A375 (cell line): ENCODE data around the gene C2CD5. TPM values are rescaled to one million over a fixed set of nuclear protein-coding genes. Genes with fewer than 3 reads are reported as not detected.

Experiments used
- total RNA-seq: library from RNA; depleted of rRNA; stranded (reverse); fragments of >200 nt; shearing (Covaris generic); gene quantifications from 2 replicates; pipeline ENCODE4 v1.2.3, GENCODE V29; 2014; rRNA removed

C2CD5 gene, protein sequence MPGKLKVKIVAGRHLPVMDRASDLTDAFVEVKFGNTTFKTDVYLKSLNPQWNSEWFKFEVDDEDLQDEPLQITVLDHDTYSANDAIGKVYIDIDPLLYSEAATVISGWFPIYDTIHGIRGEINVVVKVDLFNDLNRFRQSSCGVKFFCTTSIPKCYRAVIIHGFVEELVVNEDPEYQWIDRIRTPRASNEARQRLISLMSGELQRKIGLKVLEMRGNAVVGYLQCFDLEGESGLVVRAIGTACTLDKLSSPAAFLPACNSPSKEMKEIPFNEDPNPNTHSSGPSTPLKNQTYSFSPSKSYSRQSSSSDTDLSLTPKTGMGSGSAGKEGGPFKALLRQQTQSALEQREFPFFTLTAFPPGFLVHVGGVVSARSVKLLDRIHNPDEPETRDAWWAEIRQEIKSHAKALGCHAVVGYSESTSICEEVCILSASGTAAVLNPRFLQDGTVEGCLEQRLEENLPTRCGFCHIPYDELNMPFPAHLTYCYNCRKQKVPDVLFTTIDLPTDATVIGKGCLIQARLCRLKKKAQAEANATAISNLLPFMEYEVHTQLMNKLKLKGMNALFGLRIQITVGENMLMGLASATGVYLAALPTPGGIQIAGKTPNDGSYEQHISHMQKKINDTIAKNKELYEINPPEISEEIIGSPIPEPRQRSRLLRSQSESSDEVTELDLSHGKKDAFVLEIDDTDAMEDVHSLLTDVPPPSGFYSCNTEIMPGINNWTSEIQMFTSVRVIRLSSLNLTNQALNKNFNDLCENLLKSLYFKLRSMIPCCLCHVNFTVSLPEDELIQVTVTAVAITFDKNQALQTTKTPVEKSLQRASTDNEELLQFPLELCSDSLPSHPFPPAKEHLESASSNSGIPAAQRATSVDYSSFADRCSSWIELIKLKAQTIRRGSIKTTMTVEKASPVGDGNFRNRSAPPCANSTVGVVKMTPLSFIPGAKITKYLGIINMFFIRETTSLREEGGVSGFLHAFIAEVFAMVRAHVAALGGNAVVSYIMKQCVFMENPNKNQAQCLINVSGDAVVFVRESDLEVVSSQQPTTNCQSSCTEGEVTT
- 10.3 and 12.8 TPM in 2 replicates for total RNA-seq

DNA sequence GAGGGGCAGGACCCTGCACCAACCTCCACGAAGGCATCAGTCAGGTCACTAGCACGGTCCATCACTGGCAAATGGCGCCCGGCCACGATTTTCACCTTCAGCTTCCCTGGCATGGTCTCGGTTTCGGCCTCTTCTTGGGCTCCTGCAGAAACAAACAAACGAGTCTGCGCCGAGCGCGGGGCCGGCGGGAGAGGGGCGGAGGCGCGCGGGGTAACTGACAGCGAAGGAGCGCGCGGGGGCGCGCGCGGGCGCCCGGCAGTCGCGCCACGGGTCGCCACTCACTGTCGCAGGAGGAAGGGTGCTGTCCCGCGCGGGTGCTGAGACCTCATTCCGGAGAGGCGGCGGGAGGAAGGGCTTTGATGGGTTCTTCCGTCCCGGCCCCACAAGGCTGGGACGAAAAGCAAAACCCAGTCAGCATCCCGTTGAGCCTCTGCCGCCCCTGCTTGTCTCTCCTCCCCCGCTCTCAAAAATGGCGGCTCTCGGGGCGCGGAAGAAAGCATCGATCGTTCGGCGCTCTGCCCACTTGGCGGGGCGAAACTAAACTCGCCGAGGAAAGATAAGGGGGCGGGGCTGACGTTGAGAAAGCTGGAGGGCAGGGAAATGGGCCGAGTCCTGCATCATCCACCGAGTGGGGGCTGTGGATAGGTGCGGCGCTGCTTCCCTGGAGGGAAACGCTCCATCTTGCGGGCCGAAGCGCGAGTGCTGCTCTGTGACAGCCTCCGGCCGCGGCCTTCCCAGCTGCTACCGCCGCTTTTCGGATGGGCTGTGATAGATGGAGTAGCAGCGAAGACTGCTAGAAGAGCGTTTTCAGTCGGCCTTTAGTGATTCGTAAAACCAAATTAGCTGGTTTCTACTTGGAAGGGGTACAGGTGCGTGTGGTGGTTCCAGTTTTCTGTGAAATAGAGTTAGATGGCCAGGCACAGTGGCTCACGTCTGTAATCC, at the start of gene C2CD5:
TSS of gene C2CD5 (minus strand) at position 505 of the 942 bp plus-strand sequence. CDS start at position 113, 392 bp downstream.

Other genes starting within 250 kb of the C2CD5 start
- gene ST8SIA1, start 209.8 kb downstream of the C2CD5 start, total RNA-seq = 1.3 and 1.9 TPM in 2 replicates
- 29.0 and 32.3 TPM in 2 replicates for gene ETNK1, start 80.6 kb upstream of the C2CD5 start, total RNA-seq